Nephron progenitor cell (in vitro differentiated cells): Measurements from ENCODE around the gene C1orf198.

Experiments
- DNase-seq: peaks from one replicate; pipeline ENCODE4 v3.0.0; 2021
- H3K27ac Mint-ChIP-seq: 2 replicates; pipeline ENCODE4 v1.8.0; 2021; ENCODE audit warnings: mild to moderate bottlenecking, moderate library complexity, mixed read lengths
- H3K27me3 Mint-ChIP-seq: 2 replicates; pipeline ENCODE4 v1.8.0; 2021; ENCODE audit warnings: mild to moderate bottlenecking, low read depth, mixed read lengths; ENCODE audit not compliant: poor library complexity
- H3K36me3 Mint-ChIP-seq: 2 replicates; pipeline ENCODE4 v1.8.0; 2021; ENCODE audit warnings: low read depth, mixed read lengths
- H3K4me1 Mint-ChIP-seq: 2 replicates; pipeline ENCODE4 v1.8.0; 2021; ENCODE audit warnings: mixed read lengths
- H3K4me3 Mint-ChIP-seq: 2 replicates; pipeline ENCODE4 v1.8.0; 2021; ENCODE audit warnings: mild to moderate bottlenecking, moderate library complexity, mixed read lengths
- H3K9me3 Mint-ChIP-seq: 2 replicates; pipeline ENCODE4 v1.8.0; 2021; ENCODE audit warnings: mild to moderate bottlenecking, moderate library complexity, mixed read lengths
- CTCF ChIP-seq: fragments of 200-600 bp; sonication (generic); IDR thresholded peaks from 2 replicates; pipeline ENCODE4 v1.5.0; 2021; ENCODE audit warnings: antibody characterized with exemption

Gene C1orf198

GRCh38 chr1:230844561-230844960, 23.8 kb downstream of the C1orf198 start:
- Mint-ChIP-seq H3K27me3 (no peaks in the 10 kb centered on the region), H3K4me3 (no peak overlapping the region), H3K27ac (no peak overlapping the region), H3K9me3 (no peaks in the 10 kb centered on the region), H3K4me1 (peaks cover 24% of the 10 kb centered on the region), H3K36me3 (peaks cover 70% of the 10 kb centered on the region)
- no peak for TF ChIP-seq CTCF
- no peak for DNase-seq

- TF ChIP-seq CTCF = no peak
- no peak overlapping the region for H3K4me3 Mint-ChIP-seq
- peaks cover 16% of the 10 kb centered on the region for H3K4me1 Mint-ChIP-seq
- no peaks in the 10 kb centered on the region for H3K27me3 Mint-ChIP-seq
- DNase-seq = no peak
- H3K9me3 Mint-ChIP-seq = no peaks in the 10 kb centered on the region
- H3K36me3 Mint-ChIP-seq = peaks cover 79% of the 10 kb centered on the region
- H3K27ac Mint-ChIP-seq = no peak overlapping the region
Observed at GRCh38 chr1:230843503-230844309, 24.6 kb downstream of the C1orf198 start.

- no peak for DNase-seq
- no peaks in the 10 kb centered on the region for H3K9me3 Mint-ChIP-seq
- no peaks in the 10 kb centered on the region for H3K27me3 Mint-ChIP-seq
- H3K36me3 Mint-ChIP-seq = peaks cover 82% of the 10 kb centered on the region
- no peak for TF ChIP-seq CTCF
- no peak overlapping the region for H3K27ac Mint-ChIP-seq
- H3K4me3 Mint-ChIP-seq = no peak overlapping the region
- H3K4me1 Mint-ChIP-seq = peaks cover 6% of the 10 kb centered on the region
Observed at GRCh38 chr1:230842801-230843200, 25.5 kb downstream of the C1orf198 start.

- Mint-ChIP-seq H3K27ac (no peak overlapping the region), H3K4me1 (no peaks in the 10 kb centered on the region), H3K9me3 (no peaks in the 10 kb centered on the region), H3K4me3 (no peak overlapping the region), H3K36me3 (peaks cover 65% of the 10 kb centered on the region), H3K27me3 (no peaks in the 10 kb centered on the region)
- no peak for DNase-seq
- TF ChIP-seq CTCF = no peak
Observed at GRCh38 chr1:230839173-230839572, 29.1 kb downstream of the C1orf198 start.

- Mint-ChIP-seq H3K4me3 (no peak overlapping the region), H3K27me3 (no peaks in the 10 kb centered on the region), H3K4me1 (no peaks in the 10 kb centered on the region), H3K36me3 (peaks cover 48% of the 10 kb centered on the region), H3K27ac (no peak overlapping the region), H3K9me3 (peaks cover 14% of the 10 kb centered on the region)
- TF ChIP-seq CTCF = no peak
- no peak for DNase-seq
Observed at GRCh38 chr1:230836793-230837192, 31.5 kb downstream of the C1orf198 start.

- H3K4me3 Mint-ChIP-seq = no peak overlapping the region
Observed at GRCh38 chr1:230836347-230836746, 32.0 kb downstream of the C1orf198 start.

More at GRCh38 chr1:230836347-230836746, 32.0 kb downstream of the C1orf198 start:
- no peak for TF ChIP-seq CTCF
- Mint-ChIP-seq H3K36me3 (peaks cover 46% of the 10 kb centered on the region), H3K9me3 (peaks cover 18% of the 10 kb centered on the region), H3K27ac (no peak overlapping the region), H3K4me1 (no peaks in the 10 kb centered on the region), H3K27me3 (no peaks in the 10 kb centered on the region)
- no peak for DNase-seq
